NCI-H1417 (cell line): ENCODE measurements around the gene CLIP2.
A peak's percentile ranks its signal among the peaks of the same experiment; 100 is the strongest.
"Not testable (repeated sequence)": the region's sequence is repeated elsewhere in the genome, so short reads cannot be mapped to it uniquely, and the experiment has no call there.

Experiments
- DNase-seq, 3 experiments: peaks; one replicate each; lab custom pipeline; 2025; lab: John Stamatoyannopoulos, UW

CLIP2 gene

DNA sequence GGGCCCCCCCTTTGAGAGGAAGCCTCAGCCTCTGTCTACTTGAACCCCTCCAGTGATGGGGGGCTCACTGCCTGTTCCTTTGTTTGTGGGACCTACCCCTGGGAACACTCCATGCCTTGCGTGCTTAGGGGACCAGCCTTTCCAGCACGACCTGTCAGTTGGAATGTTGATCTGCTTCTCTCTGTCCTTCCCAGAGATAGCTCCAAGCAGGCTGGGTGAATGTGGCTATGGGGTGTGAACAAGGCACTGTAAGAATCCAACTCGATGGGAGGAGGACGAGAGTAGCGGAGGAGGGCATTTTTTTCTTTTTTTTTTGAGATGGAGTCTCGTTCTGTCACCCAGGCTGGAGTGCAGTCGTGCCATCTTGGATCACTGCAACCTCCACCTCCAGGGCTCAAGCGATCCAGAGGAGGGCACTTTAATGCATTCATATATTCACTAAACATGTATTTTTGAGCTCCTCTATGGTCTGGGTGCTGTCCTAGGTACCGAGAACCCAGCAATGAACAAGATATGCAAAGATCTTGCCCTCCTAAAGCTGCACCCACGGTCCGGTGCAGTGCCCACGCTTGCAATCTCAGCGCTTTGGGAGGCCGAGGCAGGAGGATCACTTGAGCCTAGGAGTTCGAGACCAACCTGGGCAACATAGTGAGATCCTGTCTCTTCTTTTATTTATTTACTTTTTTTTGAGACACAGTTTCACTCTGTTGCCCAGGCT is 8.5 kb downstream of the CLIP2 start:
- DNase-seq, result no peak

GRCh38 chr7:74299401-74299800 is 10.2 kb downstream of the CLIP2 start:
- DNase-seq, result no peak

GRCh38 chr7:74300926-74301325 is 11.7 kb downstream of the CLIP2 start:
- DNase-seq, result no peak

DNA sequence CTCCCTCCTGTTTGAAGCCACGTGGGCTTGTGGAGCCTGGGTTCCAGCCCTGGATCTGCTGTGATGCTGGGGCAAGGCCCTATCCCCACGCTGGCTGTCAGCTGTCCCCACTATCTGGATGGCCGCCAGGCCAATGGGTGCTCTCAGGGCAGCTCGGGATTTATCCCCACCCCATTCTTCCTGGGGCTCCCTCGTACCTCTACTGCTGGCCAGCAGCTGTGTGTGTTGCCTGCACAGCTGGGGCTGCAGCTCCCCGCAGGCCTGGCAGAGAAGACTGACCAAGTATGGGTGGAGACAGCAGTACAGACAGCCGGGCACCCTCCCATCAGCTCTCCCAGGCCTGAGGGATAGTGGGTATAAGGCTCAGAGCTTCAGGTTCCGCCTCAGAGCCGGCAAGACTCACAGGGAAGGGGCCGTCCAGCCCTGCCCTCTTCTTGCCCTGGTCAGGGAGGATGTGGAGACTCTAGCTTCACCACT is 13.6 kb downstream of the CLIP2 start:
- no peak for DNase-seq

GRCh38 chr7:74304550-74304949 is 15.3 kb downstream of the CLIP2 start:
- DNase-seq, result no peak

DNA sequence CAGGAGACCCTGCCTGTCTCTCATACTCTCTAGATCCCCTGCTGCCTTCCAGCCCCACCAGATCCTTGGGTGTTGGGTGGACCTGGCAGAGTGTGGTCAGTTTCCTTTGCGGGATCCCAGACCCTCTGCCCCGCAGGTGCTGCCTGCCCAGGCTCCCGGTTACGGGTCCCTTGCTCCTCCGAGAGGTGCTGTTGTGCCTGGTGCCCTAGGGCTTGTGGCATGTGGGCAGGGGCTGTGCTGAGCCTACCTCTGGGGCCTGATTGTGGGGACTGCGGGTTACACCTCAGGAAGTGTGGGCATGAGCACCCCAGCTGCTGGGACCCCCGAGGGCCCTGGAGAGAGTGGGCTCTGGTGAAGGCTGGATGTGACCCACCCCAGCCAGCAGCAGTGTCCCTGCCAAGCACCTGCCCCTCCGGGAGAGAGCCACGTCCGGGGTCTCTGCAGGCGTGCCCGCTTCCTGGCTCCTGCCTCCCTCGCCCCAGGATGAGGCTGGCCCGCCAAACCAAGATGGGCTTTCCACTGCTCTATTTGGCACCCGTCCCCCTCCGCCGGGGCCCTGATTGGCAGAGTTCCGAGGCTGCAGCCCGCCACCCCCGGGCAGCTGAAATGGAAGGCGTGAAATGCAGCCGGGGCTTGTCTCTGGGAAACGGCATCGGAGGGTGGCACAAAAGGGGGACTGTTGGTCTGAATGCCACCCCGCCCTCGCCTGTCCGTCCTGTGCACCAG is 17.0 kb downstream of the CLIP2 start:
- DNase-seq, result no peak

DNA sequence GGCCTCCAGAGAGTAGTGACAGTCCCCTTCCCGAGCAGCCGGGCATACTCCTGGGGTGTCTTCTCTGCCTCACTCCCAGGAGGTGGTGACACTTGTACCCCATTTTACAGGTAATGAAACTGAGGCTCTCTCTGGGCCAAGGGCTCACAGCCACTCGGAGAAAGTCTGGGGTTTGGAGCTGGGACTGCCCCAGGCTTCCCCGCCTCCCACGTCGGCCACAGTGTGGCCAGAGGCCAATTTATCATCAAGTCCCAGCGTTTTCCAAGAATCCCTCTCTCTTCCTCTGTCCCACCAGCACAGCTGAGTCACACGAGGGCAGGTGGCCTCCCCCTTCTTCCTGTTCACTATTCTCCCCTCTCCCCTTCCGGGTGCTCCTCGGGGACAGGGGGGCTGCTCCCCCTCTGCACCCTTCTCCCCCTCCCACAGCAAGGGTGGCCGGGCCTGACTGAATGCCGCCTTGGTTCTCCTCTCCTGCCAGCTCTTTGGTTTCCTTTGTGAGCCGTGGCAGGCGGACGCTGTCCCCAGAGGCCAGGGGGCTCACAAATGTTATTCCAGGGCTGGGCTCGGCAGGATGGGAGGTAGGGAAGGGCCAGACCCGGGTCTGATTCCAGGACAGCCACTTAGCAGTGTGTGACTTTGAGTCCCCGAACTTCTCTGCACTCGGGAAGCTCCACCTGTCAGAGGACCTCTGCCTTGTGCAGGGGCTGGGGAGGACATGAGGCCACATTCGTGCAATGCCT is 17.7 kb downstream of the CLIP2 start:
- DNase-seq, result no peak

DNA sequence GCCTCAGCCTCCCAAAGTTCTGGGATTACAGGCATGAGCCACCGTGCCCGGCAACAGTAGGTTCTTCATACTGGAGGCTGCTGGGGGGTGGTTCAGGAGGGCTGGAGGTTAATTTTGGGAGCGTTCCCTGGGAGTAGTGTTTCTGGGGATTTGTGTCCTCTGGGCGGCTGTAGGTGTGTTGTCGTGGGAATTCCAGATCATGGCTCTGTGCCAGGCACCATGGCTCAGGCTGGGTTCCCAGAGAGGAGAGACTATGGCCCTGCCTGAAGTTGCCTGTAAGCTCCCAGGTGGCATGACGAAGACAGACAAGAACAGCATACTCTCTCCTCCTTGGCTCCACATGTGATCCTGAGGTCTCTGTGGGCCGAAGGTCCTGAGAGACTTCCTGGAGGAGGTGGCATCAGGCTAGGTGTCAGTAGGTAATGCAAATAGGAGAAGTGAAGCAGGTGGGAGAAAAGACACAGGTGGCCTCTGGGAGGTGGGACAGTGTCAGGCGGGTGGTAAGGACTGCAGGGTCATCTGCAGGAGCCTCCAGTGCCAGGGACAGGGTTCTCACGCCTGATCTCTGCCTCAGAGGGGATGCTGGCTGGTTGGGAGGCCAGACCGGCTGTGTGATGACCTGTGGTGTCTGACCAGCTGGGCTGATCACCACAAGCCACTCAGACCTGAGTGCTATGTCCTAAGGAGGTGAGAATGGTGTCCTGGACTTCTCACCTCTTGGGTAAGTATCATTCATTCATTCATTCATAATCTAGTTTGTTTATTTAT is 18.7 kb downstream of the CLIP2 start:
- no peak for DNase-seq

GRCh38 chr7:74309181-74309580 is 20.0 kb downstream of the CLIP2 start:
- no peak for DNase-seq

- DNase-seq, result no peak
These were observed 22.1 kb downstream of the CLIP2 start for GRCh38 chr7:74311305-74311744.

- DNase-seq, result no peak
These were observed 23.3 kb downstream of the CLIP2 start for GRCh38 chr7:74312418-74313028.

- DNase-seq, result peak in 1 of 3 experiments; percentile 7
These were observed 26.7 kb downstream of the CLIP2 start for GRCh38 chr7:74315891-74316290.

DNA sequence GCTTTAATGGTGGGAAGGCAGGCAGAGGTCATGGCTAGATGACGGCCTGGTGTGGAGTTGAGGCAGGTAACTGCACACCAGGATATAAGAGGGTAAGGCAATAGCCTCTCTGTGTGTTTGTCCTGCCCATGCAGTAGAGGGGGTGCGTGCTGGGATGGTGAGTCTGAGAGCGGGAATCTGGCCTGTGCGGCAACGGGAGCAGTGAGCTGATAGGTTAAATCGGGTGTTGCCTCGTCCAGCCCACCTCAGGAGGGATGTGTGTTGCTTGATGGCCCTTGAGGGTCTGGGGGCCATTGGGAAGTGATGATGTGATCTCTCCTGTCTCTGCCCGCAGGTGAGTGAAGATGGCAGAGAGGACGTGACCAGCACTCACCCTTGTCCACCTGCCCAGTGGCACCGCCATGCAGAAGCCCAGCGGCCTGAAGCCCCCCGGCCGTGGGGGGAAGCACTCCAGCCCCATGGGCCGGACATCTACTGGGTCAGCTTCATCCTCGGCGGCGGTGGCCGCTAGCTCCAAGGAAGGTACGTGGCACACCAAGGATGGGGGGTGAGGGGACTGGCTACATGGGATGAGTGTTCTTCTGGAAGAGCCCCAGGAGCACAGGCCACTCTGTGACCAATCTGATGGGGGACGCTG is 28.1 kb downstream of the CLIP2 start:
- no peak for DNase-seq

GRCh38 chr7:74318043-74318442 is 28.8 kb downstream of the CLIP2 start:
- DNase-seq, result no peak

GRCh38 chr7:74320645-74321221 is 31.5 kb downstream of the CLIP2 start:
- no peak for DNase-seq

- DNase-seq, result not testable (repeated sequence)
These were observed 33.7 kb downstream of the CLIP2 start for GRCh38 chr7:74322892-74323291.

GRCh38 chr7:74324531-74325209 is 35.5 kb downstream of the CLIP2 start:
- DNase-seq, result no peak

DNA sequence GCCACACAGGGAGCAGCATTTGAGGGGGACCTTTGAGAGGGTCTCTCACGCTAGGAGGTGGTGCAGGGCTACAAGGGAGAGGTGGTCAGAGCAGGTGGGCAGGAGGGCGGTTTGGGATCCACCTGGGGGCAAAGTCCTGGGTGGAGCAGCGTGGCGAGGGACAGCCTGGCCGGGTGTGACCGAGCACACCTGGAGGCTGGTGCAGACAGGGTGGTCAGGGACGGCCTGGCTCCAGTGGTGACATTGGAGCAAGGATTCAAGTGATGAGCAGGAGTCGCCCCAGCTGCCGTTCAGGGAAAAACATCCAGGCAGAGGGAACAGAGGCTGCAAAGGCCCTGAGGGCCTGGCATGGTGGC is 36.0 kb downstream of the CLIP2 start:
- no peak for DNase-seq

GRCh38 chr7:74329225-74329624 is 40.0 kb downstream of the CLIP2 start:
- DNase-seq, result no peak
